RKO (cell line): Measurements from ENCODE around the gene LRP1.

ENCODE experiments used
- DNase-seq: peaks from one replicate; pipeline ENCODE4 v3.0.0-alpha.2; 2016; ENCODE audit warnings: low spot score

LRP1 gene

GRCh38 chr12:57175428-57176138 lies 47.3 kb downstream of the LRP1 start:
- DNase-seq = peak; percentile 16

DNA sequence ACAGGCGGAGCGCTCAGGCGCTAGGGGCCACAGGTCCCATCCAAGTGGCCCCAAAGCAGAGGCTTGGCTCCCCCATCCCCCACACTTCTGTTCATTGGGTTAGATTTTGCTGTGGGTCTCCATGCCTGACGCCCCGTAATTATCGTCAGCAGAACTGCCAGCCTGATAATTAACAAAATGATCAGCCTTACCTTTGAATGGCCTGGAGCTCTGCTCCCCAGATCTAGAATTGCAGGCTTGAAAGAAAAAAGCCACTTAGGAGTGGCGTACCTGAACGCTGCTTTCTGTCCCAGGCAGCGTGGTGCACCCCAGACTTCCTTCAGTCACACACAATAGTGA lies 47.8 kb downstream of the LRP1 start:
- no peak for DNase-seq

- no peak for DNase-seq
Measured at GRCh38 chr12:57176846-57177245, 48.6 kb downstream of the LRP1 start.

- no peak for DNase-seq
Measured at GRCh38 chr12:57177354-57177753, 49.1 kb downstream of the LRP1 start.

- DNase-seq = no peak
Measured at GRCh38 chr12:57178213-57178612, 49.9 kb downstream of the LRP1 start.

- no peak for DNase-seq
Measured at GRCh38 chr12:57179331-57180086, 51.2 kb downstream of the LRP1 start.

GRCh38 chr12:57180321-57180989 lies 52.2 kb downstream of the LRP1 start:
- DNase-seq = no peak

GRCh38 chr12:57181072-57181471 lies 52.8 kb downstream of the LRP1 start:
- DNase-seq = no peak

DNA sequence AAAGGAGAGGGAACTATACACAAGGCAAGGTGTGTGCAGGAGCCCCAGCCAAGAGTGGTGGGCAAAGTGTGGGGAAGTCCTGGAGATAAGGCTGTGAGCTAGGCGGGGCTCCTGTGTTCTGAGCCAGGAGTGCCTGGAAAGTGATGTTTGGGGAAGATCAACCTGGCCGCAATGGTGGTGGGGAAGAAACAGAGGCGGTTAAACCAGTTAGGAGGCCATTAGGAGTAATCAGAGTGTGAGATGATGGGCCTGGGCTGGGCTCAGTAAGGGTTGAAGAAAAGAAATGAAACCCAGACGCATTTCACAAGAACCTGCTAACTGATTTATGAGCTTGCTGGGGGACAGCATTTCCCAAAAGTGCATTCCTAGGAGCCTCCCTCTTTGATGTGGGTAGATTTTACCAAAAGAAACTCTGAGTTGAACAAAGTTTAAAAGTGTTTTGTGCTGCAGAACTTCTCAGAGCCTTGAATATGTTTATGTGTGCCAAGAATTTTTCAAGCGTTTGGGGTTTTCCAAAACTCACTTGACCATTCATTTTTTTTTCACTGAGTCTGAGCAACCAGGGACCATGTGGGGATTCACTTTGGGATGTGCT lies 53.4 kb downstream of the LRP1 start:
- no peak for DNase-seq

- peak; percentile 73 for DNase-seq
Measured at GRCh38 chr12:57182918-57183575, 54.8 kb downstream of the LRP1 start.

DNA sequence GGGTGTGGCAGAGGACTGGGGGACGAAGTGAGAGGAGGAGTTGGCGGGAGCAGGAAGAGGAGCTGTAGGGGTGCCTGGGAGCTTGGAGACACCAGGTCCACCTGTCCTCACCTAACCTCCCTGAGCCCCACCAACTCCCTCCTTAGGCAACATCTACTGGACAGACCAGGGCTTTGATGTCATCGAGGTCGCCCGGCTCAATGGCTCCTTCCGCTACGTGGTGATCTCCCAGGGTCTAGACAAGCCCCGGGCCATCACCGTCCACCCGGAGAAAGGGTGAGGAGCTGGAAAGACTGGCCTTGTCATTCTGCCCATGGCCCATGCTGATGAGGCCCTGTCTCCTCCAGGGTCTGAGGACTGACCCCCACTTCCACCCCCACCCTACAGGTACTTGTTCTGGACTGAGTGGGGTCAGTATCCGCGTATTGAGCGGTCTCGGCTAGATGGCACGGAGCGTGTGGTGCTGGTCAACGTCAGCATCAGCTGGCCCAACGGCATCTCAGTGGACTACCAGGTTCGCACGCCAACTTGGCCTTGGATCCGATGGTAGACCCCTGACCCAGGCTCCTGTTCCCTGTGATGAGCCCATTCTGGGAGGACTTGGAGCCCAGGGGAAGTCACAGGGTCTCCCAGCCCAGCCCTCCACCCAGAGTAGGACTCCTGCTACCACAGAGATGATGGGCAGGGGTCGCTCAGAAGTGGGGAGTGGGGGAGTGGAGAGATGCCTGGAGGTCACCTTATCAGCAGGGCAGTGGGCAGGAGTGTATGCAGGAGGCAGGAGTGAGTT lies 55.8 kb downstream of the LRP1 start:
- no peak for DNase-seq

- no peak for DNase-seq
Measured at GRCh38 chr12:57185403-57185802, 57.1 kb downstream of the LRP1 start.

- no peak for DNase-seq
Measured at GRCh38 chr12:57185906-57186508, 57.7 kb downstream of the LRP1 start.

GRCh38 chr12:57187222-57188089 lies 59.2 kb downstream of the LRP1 start:
- DNase-seq = no peak

- DNase-seq = no peak
Measured at GRCh38 chr12:57188090-57188425, 59.8 kb downstream of the LRP1 start.

DNA sequence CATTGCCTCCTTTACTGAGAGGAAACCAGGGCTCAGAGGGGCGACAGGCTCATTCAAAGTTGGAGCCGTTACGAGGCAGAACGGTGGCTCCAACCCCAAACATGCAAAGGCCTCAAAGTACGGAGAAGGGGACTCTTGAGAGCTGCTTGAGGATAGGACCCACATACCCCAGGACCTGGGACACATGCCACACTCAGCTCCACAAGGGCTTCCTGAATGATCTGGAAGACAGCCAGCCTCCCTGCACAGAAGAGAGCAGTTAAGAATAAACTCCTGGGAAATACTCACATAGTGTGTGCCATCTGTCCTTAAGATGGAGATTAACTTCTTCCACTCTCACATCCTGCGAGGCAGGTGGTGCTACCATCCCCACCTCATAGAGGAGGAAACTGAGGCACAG lies 61.8 kb downstream of the LRP1 start:
- no peak for DNase-seq

DNA sequence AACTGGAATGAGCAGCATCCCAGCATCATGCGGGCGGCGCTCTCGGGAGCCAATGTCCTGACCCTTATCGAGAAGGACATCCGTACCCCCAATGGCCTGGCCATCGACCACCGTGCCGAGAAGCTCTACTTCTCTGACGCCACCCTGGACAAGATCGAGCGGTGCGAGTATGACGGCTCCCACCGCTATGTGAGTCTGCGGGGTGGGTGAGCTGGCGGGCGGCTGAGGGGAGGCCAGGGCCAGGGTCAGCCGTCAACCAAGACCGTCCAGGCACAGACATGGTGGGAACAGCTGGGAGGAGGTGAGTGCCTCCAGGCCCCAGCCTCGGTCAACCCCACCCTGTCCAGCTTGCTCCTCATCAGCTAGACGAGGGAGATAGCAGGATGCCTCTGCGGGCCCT lies 62.5 kb downstream of the LRP1 start:
- DNase-seq = no peak

DNA sequence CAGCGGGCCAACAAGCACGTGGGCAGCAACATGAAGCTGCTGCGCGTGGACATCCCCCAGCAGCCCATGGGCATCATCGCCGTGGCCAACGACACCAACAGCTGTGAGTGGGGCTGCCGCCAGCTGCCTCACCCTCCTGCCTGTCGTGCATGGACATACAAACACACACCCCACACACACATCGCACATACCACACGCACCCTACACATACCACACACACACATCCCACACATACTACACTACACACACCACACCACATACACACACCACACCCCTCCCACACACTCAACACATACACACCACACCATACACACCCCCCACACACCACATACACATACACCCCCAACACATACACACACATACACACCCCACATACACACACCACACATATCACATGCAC lies 63.1 kb downstream of the LRP1 start:
- no peak for DNase-seq

- DNase-seq = no peak
Measured at GRCh38 chr12:57192920-57193319, 64.6 kb downstream of the LRP1 start.

DNA sequence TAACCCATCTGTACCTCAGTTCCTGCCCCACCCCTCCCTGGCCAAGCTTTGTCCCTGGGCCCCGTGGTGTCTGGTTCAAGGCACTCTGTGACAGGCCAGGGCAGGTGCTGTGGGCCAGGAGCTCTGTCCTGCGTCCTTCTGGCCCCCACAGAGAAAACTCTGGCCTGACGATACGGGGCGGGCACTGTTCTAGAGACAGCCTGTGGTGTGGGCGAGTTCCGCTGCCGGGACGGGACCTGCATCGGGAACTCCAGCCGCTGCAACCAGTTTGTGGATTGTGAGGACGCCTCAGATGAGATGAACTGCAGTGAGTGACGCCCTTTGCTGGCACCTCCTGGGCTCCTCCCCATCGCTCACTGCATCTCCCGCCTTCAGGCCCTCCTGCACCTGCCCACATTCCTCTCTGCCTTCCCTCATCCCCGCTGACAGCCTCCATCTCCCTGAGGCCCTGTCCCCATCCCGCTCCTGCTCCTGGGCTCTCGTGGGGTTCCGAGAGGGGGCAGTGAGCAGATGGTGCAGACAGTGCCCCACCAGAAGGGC lies 65.5 kb downstream of the LRP1 start:
- DNase-seq = no peak
